ENCODE data around the gene CRY2.
"Not testable (repeated sequence)": the region's sequence is repeated elsewhere in the genome, so short reads cannot be mapped to it uniquely, and the experiment has no call there.

CRY2 gene

DNA sequence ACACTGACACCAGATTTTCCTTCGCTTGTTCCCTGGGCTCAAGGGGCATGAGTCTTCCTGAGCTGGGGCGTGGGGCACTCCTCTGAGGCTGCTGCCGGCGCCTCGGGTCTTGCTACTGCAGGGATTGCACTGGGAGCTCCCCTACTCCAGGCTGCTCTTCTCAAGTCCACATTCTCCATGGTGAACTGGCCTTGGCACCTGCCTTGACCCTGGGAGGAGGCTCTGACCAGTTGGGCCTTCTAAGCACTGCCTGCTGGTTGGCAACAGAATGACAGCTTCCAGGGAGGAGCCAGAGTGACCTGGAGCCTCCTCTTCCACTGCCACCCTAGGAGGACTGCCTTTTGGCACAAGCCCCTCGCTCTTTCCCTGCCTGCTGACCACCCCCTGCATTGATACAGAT lies 50.3 kb downstream of the CRY2 start:
- H3K27ac ChIP-seq (ENCODE audit: low read length) = no peak overlapping the region
- H3K4me3 ChIP-seq (ENCODE audit: low read length) = no peak overlapping the region
- no peaks in the 10 kb centered on the region for H3K36me3 ChIP-seq (ENCODE audit: insufficient read depth, low read depth, low read length)
- H3K9me3 ChIP-seq (ENCODE audit: insufficient read depth, low read depth, low read length) = no peaks in the 10 kb centered on the region
- H3K9ac ChIP-seq (ENCODE audit: low read depth, low read length) = no peak overlapping the region
- H3K27me3 ChIP-seq (ENCODE audit: insufficient read depth, low read length) = peaks cover 10% of the 10 kb centered on the region
- H3K4me1 ChIP-seq (ENCODE audit: insufficient read depth, low read length) = peaks cover 9% of the 10 kb centered on the region; the same call in 1 of the 2 replicates

DNA sequence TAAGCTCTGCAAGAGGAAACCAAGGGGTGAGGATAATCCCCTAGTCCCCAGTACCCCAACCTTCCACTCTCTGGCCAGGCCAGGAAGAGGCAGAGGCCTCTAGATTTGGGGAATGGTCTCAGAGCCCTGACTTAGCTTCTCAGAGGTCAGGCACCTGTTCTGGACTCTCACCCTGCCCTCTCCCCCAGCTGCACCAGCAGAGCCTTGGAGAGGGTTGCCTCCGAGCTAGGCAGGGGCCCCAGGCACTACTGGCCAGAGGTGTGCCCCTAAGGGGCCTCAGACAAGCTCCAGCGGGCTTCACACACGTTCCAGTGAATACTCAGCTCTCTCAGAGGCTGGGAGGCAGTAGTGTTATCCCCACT lies 51.8 kb downstream of the CRY2 start:
- Histone ChIP-seq H3K4me3 (ENCODE audit: low read length) (peak overlapping the region; percentile 73; the same call in 1 of the 2 replicates), H3K9me3 (ENCODE audit: insufficient read depth, low read depth, low read length) (no peaks in the 10 kb centered on the region), H3K27ac (ENCODE audit: low read length) (no peak overlapping the region), H3K9ac (ENCODE audit: low read depth, low read length) (peak overlapping the region; percentile 56; the same call in 1 of the 2 replicates), H3K4me1 (ENCODE audit: insufficient read depth, low read length) (peaks cover 7% of the 10 kb centered on the region; the same call in 1 of the 2 replicates), H3K27me3 (ENCODE audit: insufficient read depth, low read length) (peaks cover 10% of the 10 kb centered on the region), H3K36me3 (ENCODE audit: insufficient read depth, low read depth, low read length) (peaks cover 9% of the 10 kb centered on the region)

DNA sequence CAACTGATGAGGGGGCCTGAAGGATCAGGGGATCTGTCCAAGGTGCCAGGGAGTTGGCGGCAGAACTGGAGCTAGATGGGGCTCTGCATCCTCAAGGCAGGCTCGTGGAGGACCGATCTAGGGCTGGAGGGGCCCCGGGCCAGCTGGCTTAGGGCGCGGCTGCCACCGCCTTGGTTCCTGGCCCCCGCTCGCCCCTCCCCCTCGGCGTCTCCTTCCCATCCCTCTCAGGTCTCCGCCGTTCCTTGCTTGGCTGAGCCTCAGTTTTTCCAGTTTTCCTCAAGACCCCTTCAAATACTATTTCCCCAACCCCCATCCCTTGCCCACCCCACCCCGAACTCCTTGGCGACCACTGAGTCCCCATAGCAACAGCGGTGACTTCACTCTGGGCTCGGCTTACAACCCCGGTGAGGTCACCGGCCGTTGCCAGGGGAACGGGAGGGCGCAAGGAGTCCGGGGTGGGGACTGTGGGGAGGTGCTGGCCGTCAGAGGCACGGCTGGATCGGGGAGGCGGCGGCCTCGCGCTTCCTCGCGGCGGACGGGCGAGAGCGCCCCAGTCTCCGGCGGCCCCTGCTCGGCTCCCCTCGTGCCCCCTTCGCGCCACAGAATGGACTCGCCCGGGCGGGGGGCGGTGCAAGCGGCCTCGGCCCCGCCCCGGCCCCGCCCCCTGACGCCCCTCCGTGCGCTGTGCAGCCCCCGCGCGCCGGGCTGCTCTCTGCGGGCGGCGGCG lies 52.3 kb downstream of the CRY2 start:
- H3K36me3 ChIP-seq (ENCODE audit: insufficient read depth, low read depth, low read length) = peaks cover 13% of the 10 kb centered on the region
- H3K4me3 ChIP-seq (ENCODE audit: low read length) = peak overlapping the region; percentile 73; the same call in 1 of the 2 replicates
- H3K27me3 ChIP-seq (ENCODE audit: insufficient read depth, low read length) = peaks cover 10% of the 10 kb centered on the region
- H3K4me1 ChIP-seq (ENCODE audit: insufficient read depth, low read length) = peaks cover 7% of the 10 kb centered on the region; the same call in 1 of the 2 replicates
- no peaks in the 10 kb centered on the region for H3K9me3 ChIP-seq (ENCODE audit: insufficient read depth, low read depth, low read length)
- peak overlapping the region; percentile 56; the same call in 1 of the 2 replicates for H3K9ac ChIP-seq (ENCODE audit: low read depth, low read length)
- no peak overlapping the region for H3K27ac ChIP-seq (ENCODE audit: low read length)

GRCh38 chr11:45900175-45900800 lies 53.0 kb downstream of the CRY2 start:
- H3K4me3 ChIP-seq (ENCODE audit: low read length) = peak overlapping the region; percentile 73
- H3K9me3 ChIP-seq (ENCODE audit: insufficient read depth, low read depth, low read length); H3K27ac ChIP-seq (ENCODE audit: low read length); H3K4me1 ChIP-seq (ENCODE audit: insufficient read depth, low read length): not testable (repeated sequence)
- H3K27me3 ChIP-seq (ENCODE audit: insufficient read depth, low read length) = peaks cover 10% of the 10 kb centered on the region
- peaks cover 13% of the 10 kb centered on the region for H3K36me3 ChIP-seq (ENCODE audit: insufficient read depth, low read depth, low read length)
- peak overlapping the region; percentile 61; the same call in 1 of the 2 replicates for H3K9ac ChIP-seq (ENCODE audit: low read depth, low read length)

GRCh38 chr11:45900916-45901617 lies 53.8 kb downstream of the CRY2 start:
- no peaks in the 10 kb centered on the region for H3K9me3 ChIP-seq (ENCODE audit: insufficient read depth, low read depth, low read length)
- peaks cover 5% of the 10 kb centered on the region; the same call in 1 of the 2 replicates for H3K4me1 ChIP-seq (ENCODE audit: insufficient read depth, low read length)
- H3K9ac ChIP-seq (ENCODE audit: low read depth, low read length) = peak overlapping the region; percentile 61; the same call in 1 of the 2 replicates
- H3K27me3 ChIP-seq (ENCODE audit: insufficient read depth, low read length) = peaks cover 10% of the 10 kb centered on the region
- H3K36me3 ChIP-seq (ENCODE audit: insufficient read depth, low read depth, low read length) = peaks cover 13% of the 10 kb centered on the region
- peak overlapping the region; percentile 73 for H3K4me3 ChIP-seq (ENCODE audit: low read length)
- H3K27ac ChIP-seq (ENCODE audit: low read length) = no peak overlapping the region

- Histone ChIP-seq H3K27ac (ENCODE audit: low read length) (no peak overlapping the region), H3K36me3 (ENCODE audit: insufficient read depth, low read depth, low read length) (peaks cover 13% of the 10 kb centered on the region), H3K4me1 (ENCODE audit: insufficient read depth, low read length) (peaks cover 2% of the 10 kb centered on the region; the same call in 1 of the 2 replicates), H3K9ac (ENCODE audit: low read depth, low read length) (no peak overlapping the region), H3K4me3 (ENCODE audit: low read length) (no peak overlapping the region), H3K27me3 (ENCODE audit: insufficient read depth, low read length) (peaks cover 10% of the 10 kb centered on the region), H3K9me3 (ENCODE audit: insufficient read depth, low read depth, low read length) (no peaks in the 10 kb centered on the region)
Measured at GRCh38 chr11:45901626-45902025, 54.4 kb downstream of the CRY2 start.

GRCh38 chr11:45902452-45903380 lies 55.4 kb downstream of the CRY2 start:
- peaks cover 10% of the 10 kb centered on the region for H3K27me3 ChIP-seq (ENCODE audit: insufficient read depth, low read length)
- no peak overlapping the region for H3K9ac ChIP-seq (ENCODE audit: low read depth, low read length)
- H3K9me3 ChIP-seq (ENCODE audit: insufficient read depth, low read depth, low read length) = no peaks in the 10 kb centered on the region
- H3K4me1 ChIP-seq (ENCODE audit: insufficient read depth, low read length) = peaks cover 2% of the 10 kb centered on the region; the same call in 1 of the 2 replicates
- H3K4me3 ChIP-seq (ENCODE audit: low read length) = no peak overlapping the region
- H3K27ac ChIP-seq (ENCODE audit: low read length) = no peak overlapping the region
- peaks cover 13% of the 10 kb centered on the region for H3K36me3 ChIP-seq (ENCODE audit: insufficient read depth, low read depth, low read length)

DNA sequence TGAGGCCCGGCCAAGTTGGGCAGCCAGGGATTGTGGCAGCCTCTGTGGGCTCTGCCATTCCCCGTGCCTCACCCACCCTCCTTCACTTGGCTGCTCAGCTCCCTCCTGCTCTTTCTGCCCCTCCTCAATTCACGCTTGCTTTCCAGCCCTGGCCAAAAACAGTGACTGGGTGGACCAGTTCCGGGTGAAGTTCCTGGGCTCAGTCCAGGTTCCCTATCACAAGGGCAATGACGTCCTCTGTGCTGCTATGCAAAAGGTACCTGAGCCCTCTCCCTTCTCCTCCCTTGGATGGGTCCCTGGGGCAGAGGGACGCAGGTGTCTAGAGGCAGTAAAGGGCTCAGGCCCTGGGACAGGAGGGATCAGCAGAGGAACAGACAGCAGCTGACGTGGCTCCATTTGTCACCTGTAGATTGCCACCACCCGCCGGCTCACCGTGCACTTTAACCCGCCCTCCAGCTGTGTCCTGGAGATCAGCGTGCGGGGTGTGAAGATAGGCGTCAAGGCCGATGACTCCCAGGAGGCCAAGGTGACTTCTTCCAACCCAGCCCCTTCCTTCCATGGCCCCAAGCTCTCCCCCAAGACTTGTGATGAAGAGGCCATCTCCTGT lies 57.1 kb downstream of the CRY2 start:
- no peaks in the 10 kb centered on the region; the same call in 1 of the 2 replicates for H3K4me1 ChIP-seq (ENCODE audit: insufficient read depth, low read length)

DNA sequence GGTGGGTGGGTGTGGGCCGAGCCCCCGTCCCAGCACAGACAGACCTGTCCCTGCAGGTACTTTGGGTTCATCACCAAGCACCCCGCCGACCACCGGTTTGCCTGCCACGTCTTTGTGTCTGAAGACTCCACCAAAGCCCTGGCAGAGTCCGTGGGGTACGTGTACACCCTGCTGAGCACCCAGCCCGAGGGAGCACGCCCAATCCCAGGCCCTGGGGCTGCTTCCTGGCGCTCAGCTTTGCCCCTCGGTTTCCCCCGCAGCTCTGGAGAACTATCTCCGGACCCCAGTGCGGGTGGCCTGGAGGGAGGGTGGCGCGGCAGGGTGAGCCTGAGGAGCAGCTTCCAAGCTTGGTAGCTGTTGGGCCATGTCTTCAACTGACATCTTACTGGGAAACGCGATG lies 57.8 kb downstream of the CRY2 start:
- Histone ChIP-seq H3K36me3 (ENCODE audit: insufficient read depth, low read depth, low read length) (peaks cover 13% of the 10 kb centered on the region), H3K27me3 (ENCODE audit: insufficient read depth, low read length) (peaks cover 10% of the 10 kb centered on the region), H3K9me3 (ENCODE audit: insufficient read depth, low read depth, low read length) (no peaks in the 10 kb centered on the region), H3K27ac (ENCODE audit: low read length) (no peak overlapping the region), H3K9ac (ENCODE audit: low read depth, low read length) (no peak overlapping the region), H3K4me3 (ENCODE audit: low read length) (no peak overlapping the region), H3K4me1 (ENCODE audit: insufficient read depth, low read length) (no peaks in the 10 kb centered on the region; the same call in 1 of the 2 replicates)

More for the DNA sequence above, 57.1 kb downstream of the CRY2 start:
- H3K36me3 ChIP-seq (ENCODE audit: insufficient read depth, low read depth, low read length) = peaks cover 13% of the 10 kb centered on the region
- peaks cover 10% of the 10 kb centered on the region for H3K27me3 ChIP-seq (ENCODE audit: insufficient read depth, low read length)
- no peaks in the 10 kb centered on the region for H3K9me3 ChIP-seq (ENCODE audit: insufficient read depth, low read depth, low read length)
- no peak overlapping the region for H3K27ac ChIP-seq (ENCODE audit: low read length)
- H3K9ac ChIP-seq (ENCODE audit: low read depth, low read length) = no peak overlapping the region
- H3K4me3 ChIP-seq (ENCODE audit: low read length) = no peak overlapping the region

GRCh38 chr11:45905576-45905975 lies 58.3 kb downstream of the CRY2 start:
- H3K9ac ChIP-seq (ENCODE audit: low read depth, low read length); H3K4me1 ChIP-seq (ENCODE audit: insufficient read depth, low read length): not testable (repeated sequence)
- peaks cover 18% of the 10 kb centered on the region for H3K36me3 ChIP-seq (ENCODE audit: insufficient read depth, low read depth, low read length)

More at GRCh38 chr11:45905576-45905975, 58.3 kb downstream of the CRY2 start:
- not testable (repeated sequence) for H3K27me3 ChIP-seq (ENCODE audit: insufficient read depth, low read length); H3K27ac ChIP-seq (ENCODE audit: low read length); H3K9me3 ChIP-seq (ENCODE audit: insufficient read depth, low read depth, low read length); H3K4me3 ChIP-seq (ENCODE audit: low read length)
